Pancreas (tissue), 10 donors: Measurements from ENCODE around the gene ENPP3. TPM values are rescaled to one million over a fixed set of nuclear protein-coding genes. Genes with fewer than 3 reads are reported as not detected.

Experiments
- ATAC-seq, 4 donors: fragments of 200-7000 bp; cut with Tn5 transposase; one replicate each; pipeline versions ENCODE4 v1.8.0 to v1.9.1; 2020; ENCODE audit warnings: mild to moderate bottlenecking in 4 of 4, moderate library complexity in 4 of 4
- DNase-seq, 6 donors: peaks; one replicate each; pipeline ENCODE4 v3.0.0-alpha.2; 2020
- FAIRE-seq: peaks from 2 replicates; lab custom pipeline; 2012; peaks lifted over from hg19 to GRCh38; lab: Jason Lieb, UNC
- H3K27ac ChIP-seq, 4 donors: fragments of 200-600 bp; sonication (generic); 1 replicate in 3 of 4; 2 replicates in 1 of 4; pipeline versions ENCODE4 v1.5.0 to v1.8.0; 2020
- H3K27me3 ChIP-seq, 4 donors: fragments of 200-600 bp; one replicate each; pipeline ENCODE4 v1.8.0; 2021
- H3K36me3 ChIP-seq, 3 donors: fragments of 200-600 bp; sonication (generic) in 1 of 3; one replicate each; pipeline versions ENCODE4 v1.5.0 to v1.8.0; 2020 to 2021
- H3K4me1 ChIP-seq, 3 donors: fragments of 200-600 bp; one replicate each; pipeline ENCODE4 v1.8.0; 2021
- H3K4me3 ChIP-seq, 4 donors: fragments of 200-600 bp; sonication (generic) in 2 of 4; one replicate each; pipeline versions ENCODE4 v1.5.0 to v1.8.0; 2020 to 2021
- H3K9me3 ChIP-seq, 4 donors: fragments of 200-600 bp; one replicate each; pipeline ENCODE4 v1.8.0; 2021
- CTCF ChIP-seq, 4 donors: fragments of 200-600 bp; sonication (generic) in 3 of 4; IDR thresholded peaks; one replicate each; pipeline versions ENCODE4 v1.5.0 to v1.8.0; 2021; ENCODE audit warnings: antibody characterized with exemption in 4 of 4
- WGBS, 2 donors: extraction: QIAGEN DNeasy Blood & Tissue Kit; methylation state at CpG; one replicate each; pipeline ENCODE4 v1.1.7; 2013; 5-methylcytosine and 5-hydroxymethylcytosine counted together
- intact Hi-C, 3 donors: fragments of 100-400 bp; cut with DNase I; formaldehyde crosslinking; loops; one replicate each; pipeline versions ENCODE4 v1.11.1 to v1.14.2; 2022
- microRNA-seq, 2 donors: library from miRNA; unstranded; fragments of <30 nt; microRNA quantifications; one replicate each; pipeline versions ENCODE4 to v1.1.0, GENCODE V29; 2019 to 2020
- polyA plus RNA-seq, 2 donors: library from polyadenylated mRNA; stranded (reverse); fragments of 200-250 nt; gene quantifications; one replicate each; pipeline ENCODE4 v1.2.3, GENCODE V29; 2013
- total RNA-seq, 6 donors: library from RNA; stranded (reverse); fragmentation: NEBNext Ultra II Directional in 4 of 6; extraction: Animal tissue kit (Norgen Biotek cat#: 25700) in 4 of 6; gene quantifications; one replicate each; pipeline versions ENCODE4 v1.2.1 to v1.2.4, GENCODE V29; 2021 to 2023
- donor health status: healthy with polysubstance abuse.
- donor health status: DM: no; HTN: no; CAD: no; lungs with moderate emphysema.
- donor health status: DM: no; HTN: no; CAD: no.
- donor health status: control.
- donor health status: control.
- donor health status: Bipolar disorder and iron deficiency.
- donor health status: DM: yes; HTN: yes; CAD: no.
- donor health status: DM: no; HTN: no; CAD: no.
- donor health status: DM: no; HTN: no; CAD: no.
- donor health status: DM: yes; HTN: yes; CAD: no.

ENPP3 gene
- total and polyA plus RNA-seq, 8 donors, result 0.07 to 0.38 (median 0.13) TPM; not detected in 3

- H3K4me3 ChIP-seq, result no peak overlapping the region
- DNase-seq (no peak), ATAC-seq (no peak), FAIRE-seq (no peak)
- WGBS, 2 donors, result 56 to 65% methylated on average over 1 of the region's 1 CpG
- H3K36me3 ChIP-seq, result no peaks in the 10 kb centered on the region
- intact Hi-C loops, result loop anchor here in 1 of 3 donors (10.0 kb wide), 1 partner anchor 126 kb away; no protein-coding TSS in a partner anchor
- H3K27me3 ChIP-seq, result no peaks in the 10 kb centered on the region
- peaks cover 3 to 12% (median 4%) of the 10 kb centered on the region in 3 donors for H3K4me1 ChIP-seq
- H3K9me3 ChIP-seq, result no peaks in the 10 kb centered on the region
- no peak overlapping the region for H3K27ac ChIP-seq
- no peak for TF ChIP-seq CTCF (IDR thresholded peaks at IDR 0.05)
Measured at GRCh38 chr6:131789219-131789618, 152.1 kb downstream of the ENPP3 start.

GRCh38 chr6:131791476-131791875 lies 154.4 kb downstream of the ENPP3 start:
- no peak for TF ChIP-seq CTCF (IDR thresholded peaks at IDR 0.05)
- ATAC-seq (no peak), DNase-seq (no peak), FAIRE-seq (no peak)
- Histone ChIP-seq H3K27me3 (no peaks in the 10 kb centered on the region), H3K36me3 (no peaks in the 10 kb centered on the region), H3K4me1 (peaks cover 3 to 12% (median 4%) of the 10 kb centered on the region in 3 donors), H3K4me3 (no peak overlapping the region), H3K9me3 (no peaks in the 10 kb centered on the region), H3K27ac (no peak overlapping the region)
- WGBS, 2 donors, result 76 to 78% methylated on average over 5 of the region's 5 CpGs
- intact Hi-C loops, result no loop called here

GRCh38 chr6:131792091-131792496 lies 155.0 kb downstream of the ENPP3 start:
- FAIRE-seq, result no peak
- 90 to 92% methylated on average over 6 of the region's 6 CpGs for WGBS, 2 donors
- no peak for DNase-seq
- Histone ChIP-seq H3K4me3 (no peak overlapping the region), H3K4me1 (peaks cover 0 to 8% (median 3%) of the 10 kb centered on the region in 3 donors), H3K36me3 (no peaks in the 10 kb centered on the region), H3K9me3 (no peaks in the 10 kb centered on the region), H3K27me3 (no peaks in the 10 kb centered on the region), H3K27ac (no peak overlapping the region)
- ATAC-seq, result no peak
- TF ChIP-seq CTCF (IDR thresholded peaks at IDR 0.05), result no peak
- intact Hi-C loops, result no loop called here

- H3K4me1 ChIP-seq, result no peaks in the 10 kb centered on the region
- H3K9me3 ChIP-seq, result no peaks in the 10 kb centered on the region
- DNase-seq, result no peak
- H3K36me3 ChIP-seq, result no peaks in the 10 kb centered on the region
- no peaks in the 10 kb centered on the region for H3K27me3 ChIP-seq
- ATAC-seq, result no peak
- intact Hi-C loops, result no loop called here
- no peak overlapping the region for H3K4me3 ChIP-seq
- no peak for FAIRE-seq
- H3K27ac ChIP-seq, result no peak overlapping the region
- WGBS, 2 donors, result 77 to 83% methylated on average over 2 of the region's 2 CpGs
- no peak for TF ChIP-seq CTCF (IDR thresholded peaks at IDR 0.05)
Measured at GRCh38 chr6:131795366-131795765, 158.3 kb downstream of the ENPP3 start.

Small RNA genes lying within 50 kb of the gene (microRNA-seq; reads per million reads assigned to microRNA genes)
- gene MIR548H5, result 0 reads per million in 2 donors

Other genes with a start within 250 kb of the ENPP3 start
- gene ARG1, start 64.1 kb upstream of the ENPP3 start, total RNA-seq, result under 1 TPM in 2 of 6 donors, not detected in 4; 0.69 to 0.85 TPM
- 1 to 10 TPM; 1.2 to 2.0 TPM for gene ARG1, start 64.1 kb upstream of the ENPP3 start, polyA plus RNA-seq
- gene MED23, start 9.1 kb upstream of the ENPP3 start, total RNA-seq, result 10 to 100 TPM in 5 of 6 donors, 1 to 10 TPM in 1; 9.7 to 22.8 (median 13.2) TPM
- 10 to 100 TPM; 11.0 to 17.7 TPM for gene MED23, start 9.1 kb upstream of the ENPP3 start, polyA plus RNA-seq
- gene OR2A4, start 64.1 kb downstream of the ENPP3 start, total RNA-seq, result not detected
- gene OR2A4, start 64.1 kb downstream of the ENPP3 start, polyA plus RNA-seq, result under 1 TPM in 1 of 2 donors, not detected in 1; 0.46 TPM
- not detected for gene CTAGE9, start 73.7 kb downstream of the ENPP3 start, total RNA-seq
- gene CTAGE9, start 73.7 kb downstream of the ENPP3 start, polyA plus RNA-seq, result not detected
- 10 to 100 TPM; 16.5 to 46.6 (median 23.0) TPM for gene ENPP1, start 170.7 kb downstream of the ENPP3 start, total RNA-seq
- gene ENPP1, start 170.7 kb downstream of the ENPP3 start, polyA plus RNA-seq, result 1 to 10 TPM; 4.8 to 5.6 TPM